ENCODE data around the gene PTTG2.

Gene PTTG2

GRCh38 chr4:37989398-37990260, 29.4 kb downstream of the PTTG2 start:
- DNase-seq, result no peak

GRCh38 chr4:37990731-37991245, 30.6 kb downstream of the PTTG2 start:
- DNase-seq, result no peak

GRCh38 chr4:37991623-37992410, 31.6 kb downstream of the PTTG2 start:
- no peak for DNase-seq

GRCh38 chr4:37993806-37994205, 33.6 kb downstream of the PTTG2 start:
- no peak for DNase-seq

GRCh38 chr4:37994569-37994968, 34.4 kb downstream of the PTTG2 start:
- DNase-seq, result no peak

GRCh38 chr4:37995299-37995821, 35.2 kb downstream of the PTTG2 start:
- no peak for DNase-seq

- no peak for DNase-seq
Observed at GRCh38 chr4:37995981-37996775, 36.0 kb downstream of the PTTG2 start.

GRCh38 chr4:37998226-37998625, 38.0 kb downstream of the PTTG2 start:
- DNase-seq, result no peak

- no peak for DNase-seq
Observed at GRCh38 chr4:37999000-37999716, 39.0 kb downstream of the PTTG2 start.

- no peak for DNase-seq
Observed at GRCh38 chr4:37999965-38000364, 39.8 kb downstream of the PTTG2 start.

- no peak for DNase-seq
Observed at GRCh38 chr4:38001927-38002326, 41.7 kb downstream of the PTTG2 start.

- DNase-seq, result no peak
Observed at GRCh38 chr4:38002451-38003071, 42.4 kb downstream of the PTTG2 start.

GRCh38 chr4:38003102-38003501, 42.9 kb downstream of the PTTG2 start:
- DNase-seq, result no peak

GRCh38 chr4:38003628-38004027, 43.4 kb downstream of the PTTG2 start:
- no peak for DNase-seq

- no peak for DNase-seq
Observed at GRCh38 chr4:38004062-38004461, 43.9 kb downstream of the PTTG2 start.

- no peak for DNase-seq
Observed at GRCh38 chr4:38004887-38005286, 44.7 kb downstream of the PTTG2 start.

- no peak for DNase-seq
Observed at GRCh38 chr4:38005637-38006036, 45.4 kb downstream of the PTTG2 start.

GRCh38 chr4:38007645-38008044, 47.4 kb downstream of the PTTG2 start:
- no peak for DNase-seq

GRCh38 chr4:38008571-38009021, 48.4 kb downstream of the PTTG2 start:
- DNase-seq, result no peak

GRCh38 chr4:38009421-38009820, 49.2 kb downstream of the PTTG2 start:
- no peak for DNase-seq

GRCh38 chr4:38009949-38010348, 49.8 kb downstream of the PTTG2 start:
- DNase-seq, result no peak
